Fibroblast of mammary gland (primary cell): Measurements from ENCODE around the gene JAGN1.
"Not testable (repeated sequence)": the region's sequence is repeated elsewhere in the genome, so short reads cannot be mapped to it uniquely, and the experiment has no call there.

Experiments
- DNase-seq: peaks from one replicate; pipeline ENCODE4 v3.0.0-alpha.2; 2010; ENCODE audit warnings: low read depth
- H3K4me3 ChIP-seq: 2 replicates; pipeline ENCODE4 v1.5.1; 2011; ENCODE audit warnings: low read depth, mild to moderate bottlenecking, low read length, moderate library complexity; ENCODE audit not compliant: control insufficient read depth
- CTCF ChIP-seq: conservative IDR thresholded peaks from 2 replicates; pipeline ENCODE4 v1.5.1; 2011; ENCODE audit warnings: low read depth, low read length, inconsistent platforms; ENCODE audit not compliant: control insufficient read depth, insufficient read depth

Gene JAGN1

GRCh38 chr3:9863058-9863772, 27.2 kb upstream of the JAGN1 start:
- no peak overlapping the region for H3K4me3 ChIP-seq
- TF ChIP-seq CTCF, result no peak

GRCh38 chr3:9864200-9864927, 26.0 kb upstream of the JAGN1 start:
- no peak for TF ChIP-seq CTCF
- peak; percentile 93 for DNase-seq
- H3K4me3 ChIP-seq, result no peak overlapping the region

More at GRCh38 chr3:9863058-9863772, 27.2 kb upstream of the JAGN1 start:
- no peak for DNase-seq

- DNase-seq, H3K4me3 ChIP-seq: not testable (repeated sequence)
Observed at GRCh38 chr3:9865125-9865637, 25.2 kb upstream of the JAGN1 start.

GRCh38 chr3:9866639-9867038, 23.8 kb upstream of the JAGN1 start:
- DNase-seq, result peak; percentile 77

GRCh38 chr3:9867106-9867505, 23.3 kb upstream of the JAGN1 start:
- TF ChIP-seq CTCF, result no peak
- H3K4me3 ChIP-seq, result no peak overlapping the region
- no peak for DNase-seq

More at GRCh38 chr3:9866639-9867038, 23.8 kb upstream of the JAGN1 start:
- H3K4me3 ChIP-seq, result no peak overlapping the region
- no peak for TF ChIP-seq CTCF

- TF ChIP-seq CTCF, result no peak
Observed at GRCh38 chr3:9869955-9870354, 20.5 kb upstream of the JAGN1 start.

GRCh38 chr3:9870978-9871377, 19.4 kb upstream of the JAGN1 start:
- peak; percentile 88 for DNase-seq
- H3K4me3 ChIP-seq, result no peak overlapping the region
- TF ChIP-seq CTCF, result no peak

More at GRCh38 chr3:9869955-9870354, 20.5 kb upstream of the JAGN1 start:
- DNase-seq, result no peak
- no peak overlapping the region for H3K4me3 ChIP-seq

- DNase-seq, result peak; percentile 38
- not testable (repeated sequence) for H3K4me3 ChIP-seq
Observed at GRCh38 chr3:9872067-9872466, 18.3 kb upstream of the JAGN1 start.
